GM11168 (cell line): ENCODE data around the gene FAF1.

Experiments
- in situ Hi-C: fragments of 300-500 bp; cut with MboI; formaldehyde crosslinking; loops from one replicate; pipeline ENCODE4 v1.12.0; 2022; ENCODE audit warnings: low sequenced_read_pairs; ENCODE audit not compliant: unreplicated experiment

The FAF1 gene

GRCh38 chr1:50426108-50426700 is 533.9 kb downstream of the FAF1 start:
- in situ Hi-C loops, result no loop called here

DNA sequence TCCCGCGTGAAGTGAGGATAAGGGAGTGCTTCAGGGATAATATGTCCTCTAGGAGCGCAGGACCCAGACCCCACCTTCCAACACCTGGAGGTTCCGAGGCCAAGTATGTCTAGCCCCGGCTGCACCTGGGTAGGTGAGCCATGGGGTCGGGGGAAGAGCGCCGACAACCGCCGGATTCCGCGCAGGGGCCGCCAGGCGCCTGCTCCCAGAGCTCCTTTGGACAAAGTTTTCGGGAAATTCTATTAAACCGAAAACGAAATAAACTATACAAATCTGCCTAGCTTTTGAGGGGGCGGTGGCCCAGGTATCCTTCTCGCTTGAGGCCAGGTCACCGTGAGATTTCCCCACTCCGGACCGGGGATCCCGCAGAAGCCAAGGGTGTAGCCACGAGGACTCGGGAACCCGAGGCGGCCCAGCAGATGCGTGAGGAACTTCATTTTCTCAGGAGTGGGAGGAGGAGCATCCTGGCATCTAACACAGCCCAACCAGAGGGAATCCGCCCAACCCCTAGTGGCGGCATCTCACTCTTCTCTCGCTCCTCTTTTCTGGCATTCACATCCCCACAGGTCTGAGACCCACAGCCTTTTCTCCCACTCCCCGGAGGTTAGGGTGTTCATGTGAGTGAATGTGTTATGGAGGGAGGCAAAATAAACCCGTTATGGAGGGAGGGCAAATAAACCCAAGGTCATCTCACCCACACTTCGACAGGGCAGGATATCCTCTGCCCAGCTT is 534.5 kb downstream of the FAF1 start:
- in situ Hi-C loops, result no loop called here

GRCh38 chr1:50424884-50425375 is 535.1 kb downstream of the FAF1 start:
- in situ Hi-C loops, result no loop called here

DNA sequence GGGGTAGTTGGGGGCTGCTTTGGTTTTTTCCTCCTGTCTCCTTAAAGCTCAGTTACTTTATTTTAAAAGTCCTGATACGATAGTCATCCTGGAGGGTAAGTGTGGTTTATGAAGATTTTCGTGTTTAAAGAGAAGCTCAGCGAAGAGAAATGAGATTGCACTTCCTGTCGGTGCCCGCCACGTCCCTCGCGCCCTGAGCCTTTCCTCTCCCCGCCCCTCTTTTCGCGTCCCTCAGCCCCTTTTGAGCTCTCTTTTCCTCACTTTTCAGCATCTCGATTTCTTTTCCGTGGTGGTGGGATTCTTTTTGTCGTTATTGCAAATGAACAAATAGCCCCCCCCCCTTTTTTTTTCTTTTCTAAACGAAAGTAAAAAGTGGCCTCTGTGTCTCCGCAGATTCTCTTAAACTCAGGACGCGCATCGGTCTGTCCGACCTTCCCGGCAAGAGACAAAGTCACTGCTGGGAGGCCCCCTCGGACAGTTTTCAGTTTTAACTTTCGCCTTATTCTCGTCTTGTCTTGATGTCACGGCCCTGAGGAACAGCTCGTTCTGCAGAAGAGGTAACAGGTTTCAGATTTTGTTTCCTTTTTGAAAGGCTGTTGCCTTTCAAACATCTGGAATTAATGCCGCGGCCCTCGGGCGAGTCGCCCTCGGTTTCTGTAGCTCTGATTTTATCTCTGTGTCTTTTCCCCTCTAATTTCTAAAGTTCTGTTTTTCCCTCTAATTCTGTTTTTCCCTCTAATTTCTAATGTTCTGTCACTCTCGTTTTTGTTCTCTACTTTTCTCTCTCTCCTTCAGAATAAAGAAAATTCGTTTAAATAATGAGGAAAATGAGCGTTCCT is 535.8 kb downstream of the FAF1 start:
- in situ Hi-C loops, result no loop called here

DNA sequence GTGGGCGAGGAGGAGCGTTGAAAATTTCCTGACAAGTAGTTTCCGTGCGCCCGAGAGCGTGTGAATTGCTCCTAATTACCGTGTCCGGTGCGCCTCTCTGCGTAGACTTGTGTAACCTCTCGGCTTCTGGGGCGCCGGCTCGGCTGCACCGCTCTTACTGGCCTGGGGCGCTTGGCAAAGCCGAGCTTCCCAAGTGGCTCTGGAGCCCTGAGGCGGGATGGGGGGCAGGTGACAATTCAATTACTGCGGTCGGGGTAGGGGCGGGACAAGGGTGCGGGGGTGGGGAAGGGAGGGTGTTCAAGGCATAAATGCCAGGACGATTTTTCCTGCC is 536.4 kb downstream of the FAF1 start:
- in situ Hi-C loops, result no loop called here

GRCh38 chr1:50422946-50423669 is 537.0 kb downstream of the FAF1 start, which contains the start of gene DMRTA2:
DMRTA2 (minus strand) TSS chr1:50423443; CDS start chr1:50421536, 1,907 bp downstream.
- in situ Hi-C loops, result no loop called here

DNA sequence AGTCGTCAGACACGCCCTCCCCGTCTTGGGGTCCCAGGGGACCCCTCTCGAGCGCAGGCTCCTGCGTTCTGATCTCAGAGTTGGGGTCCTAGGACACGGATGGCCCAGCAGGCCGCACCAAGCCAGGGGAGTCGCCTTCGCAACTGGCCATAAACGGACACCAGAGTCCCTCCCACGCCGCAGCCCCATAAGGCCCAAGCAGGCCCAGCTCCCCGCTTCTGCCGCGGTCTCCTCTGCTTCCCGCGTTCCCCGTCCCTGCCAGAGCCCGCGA is 537.5 kb downstream of the FAF1 start:
- in situ Hi-C loops, result no loop called here

GRCh38 chr1:50421768-50422674 is 538.0 kb downstream of the FAF1 start:
- in situ Hi-C loops, result no loop called here

DNA sequence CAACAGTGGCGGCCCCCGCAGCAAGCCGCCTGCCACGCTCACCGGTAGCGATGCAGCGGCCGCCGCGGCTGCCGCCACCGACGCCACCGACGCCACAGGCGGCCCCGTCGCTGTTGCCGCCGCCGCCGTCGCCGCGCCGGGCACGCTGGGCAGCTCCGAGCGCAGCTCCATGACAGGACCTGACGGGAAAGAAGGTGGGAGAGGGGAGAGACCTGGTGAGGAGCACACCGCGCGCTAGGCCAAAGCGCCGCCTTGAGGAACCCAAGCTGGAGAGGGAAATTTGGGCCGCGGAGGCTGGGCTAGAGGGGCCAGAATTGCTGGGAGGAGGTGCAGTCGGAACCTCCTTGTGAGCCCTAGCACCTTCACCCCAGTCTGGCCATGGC is 538.7 kb downstream of the FAF1 start:
- in situ Hi-C loops, result no loop called here

DNA sequence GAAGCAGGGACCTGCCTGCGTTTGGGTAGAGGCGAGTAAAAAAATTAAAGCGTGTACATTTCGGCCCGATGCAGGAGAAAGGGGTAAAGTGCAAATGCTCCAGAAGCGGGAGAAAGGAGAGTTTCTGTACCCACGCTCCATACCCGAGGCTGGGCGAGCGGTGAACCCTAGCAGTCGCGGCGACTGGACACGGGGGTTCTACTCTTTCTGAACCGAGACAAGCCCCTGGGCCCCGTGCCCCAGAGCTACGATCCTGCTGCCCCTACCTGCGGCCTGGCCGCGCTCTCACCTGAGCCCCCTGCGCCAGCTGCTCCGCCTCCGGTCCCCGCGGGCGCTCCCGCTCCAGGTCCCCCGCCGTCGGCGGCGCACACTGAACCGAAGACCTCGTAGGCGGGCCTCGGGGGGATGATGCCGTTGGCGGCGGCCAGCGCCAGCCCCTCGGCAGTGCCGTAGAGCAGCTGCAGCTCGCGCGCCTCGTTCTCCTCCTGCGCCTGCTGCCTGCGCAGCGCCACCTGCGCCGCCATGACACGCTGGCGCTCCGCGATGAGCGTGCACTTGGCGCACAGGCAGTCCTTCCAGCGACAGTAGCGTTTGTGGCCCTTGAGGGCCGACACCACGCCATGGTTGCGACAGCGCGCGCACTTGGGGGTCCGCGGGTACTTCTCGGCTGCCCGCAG is 539.2 kb downstream of the FAF1 start:
- in situ Hi-C loops, result no loop called here

GRCh38 chr1:50419907-50420677 is 540.0 kb downstream of the FAF1 start:
- in situ Hi-C loops, result no loop called here

- in situ Hi-C loops, result no loop called here
Observed at GRCh38 chr1:50419192-50419906, 540.7 kb downstream of the FAF1 start.

DNA sequence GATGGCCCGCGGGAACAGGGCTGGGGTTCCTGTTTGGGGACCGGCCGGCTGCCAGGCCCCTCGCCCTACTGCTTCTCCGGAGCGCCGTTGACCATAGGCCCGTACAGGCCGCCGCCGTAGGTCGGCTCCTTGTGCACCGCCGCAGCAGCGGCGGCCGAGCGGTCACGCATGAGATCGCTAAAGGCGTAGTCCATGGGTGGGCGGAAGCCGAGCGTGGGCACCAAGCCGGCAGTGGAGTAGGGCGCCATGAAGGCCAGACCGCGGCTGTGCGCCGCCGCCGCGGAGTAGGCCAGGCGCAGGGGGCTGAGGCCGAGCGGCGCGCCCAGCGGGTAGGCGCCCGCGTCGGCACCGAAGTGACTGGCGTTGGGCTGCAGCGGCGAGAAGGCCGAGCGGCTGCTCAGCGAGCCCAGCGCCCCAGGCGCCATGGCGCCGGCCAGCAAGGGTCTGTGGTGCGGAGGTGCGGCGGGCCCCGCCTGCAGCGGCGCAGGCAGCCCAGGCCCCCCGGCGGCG is 541.4 kb downstream of the FAF1 start:
- in situ Hi-C loops, result no loop called here

GRCh38 chr1:50417946-50418599 is 542.0 kb downstream of the FAF1 start:
- in situ Hi-C loops, result no loop called here

- in situ Hi-C loops, result no loop called here
Observed at GRCh38 chr1:50417507-50417906, 542.6 kb downstream of the FAF1 start.

DNA sequence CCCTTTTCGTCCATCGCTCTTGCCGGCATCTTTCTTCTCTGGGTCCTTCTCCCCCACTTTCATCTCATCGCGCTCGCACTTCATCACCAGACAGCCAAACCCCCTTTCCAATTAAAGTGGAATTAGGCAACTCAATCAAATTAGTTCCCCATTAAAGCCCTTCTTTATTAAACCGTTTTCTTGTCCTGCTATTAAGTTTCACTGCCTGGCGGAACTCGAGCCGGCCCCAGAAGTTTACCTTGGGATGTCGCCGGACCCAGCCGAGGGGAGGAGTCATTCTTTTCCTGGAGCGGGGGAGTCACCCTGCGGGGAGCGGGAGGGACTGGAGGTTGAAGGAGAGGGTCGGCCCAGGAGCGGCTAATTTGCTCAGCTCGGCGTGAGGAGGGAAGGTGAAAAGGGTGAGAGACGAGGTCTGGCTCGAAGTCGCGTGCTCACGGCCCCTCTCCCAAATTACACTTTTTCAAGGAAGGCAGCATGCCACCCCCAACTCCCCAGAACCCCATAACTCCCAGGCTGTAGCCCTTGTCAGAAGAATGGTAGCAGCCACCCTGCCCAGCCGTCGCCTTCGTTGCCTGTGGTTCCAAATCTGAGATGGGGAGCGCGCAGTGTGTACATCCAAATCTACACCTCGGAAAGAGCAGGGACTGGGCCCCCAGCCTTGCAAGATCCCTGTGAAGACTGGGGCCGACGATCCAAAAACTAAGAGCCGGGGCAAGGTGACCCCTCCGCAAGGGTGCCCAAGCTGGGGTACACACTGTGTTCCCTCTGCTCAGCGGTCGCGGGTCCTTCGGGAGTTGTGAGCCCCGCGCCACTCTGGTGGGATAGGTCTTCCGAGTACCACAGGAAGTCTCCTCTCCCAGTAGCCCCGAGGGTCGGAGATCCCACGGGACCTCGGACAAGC is 543.3 kb downstream of the FAF1 start:
- in situ Hi-C loops, result no loop called here
